HUES64 (cell line): Measurements from ENCODE around the gene ZBTB4.

ENCODE experiments used
- H3K27ac ChIP-seq: 2 replicates; pipeline ENCODE4 v1.7.0; 2013; ENCODE audit warnings: low read depth, low read length, inconsistent platforms
- H3K27me3 ChIP-seq: 2 replicates; pipeline ENCODE4 v1.6.1; 2013; ENCODE audit warnings: mild to moderate bottlenecking, low read length; ENCODE audit not compliant: insufficient read depth
- H3K36me3 ChIP-seq: 2 replicates; pipeline ENCODE4 v1.6.1; 2013; ENCODE audit warnings: mild to moderate bottlenecking, low read length; ENCODE audit not compliant: insufficient read depth
- H3K4me1 ChIP-seq: 2 replicates; pipeline ENCODE4 v1.6.1; 2013; ENCODE audit warnings: mild to moderate bottlenecking, low read length, moderate library complexity; ENCODE audit not compliant: insufficient read depth
- H3K4me3 ChIP-seq: 2 replicates; pipeline ENCODE4 v1.5.1; 2013; ENCODE audit warnings: mild to moderate bottlenecking, low read length, moderate library complexity
- H3K9ac ChIP-seq: 2 replicates; pipeline ENCODE4 v1.6.1; 2013; ENCODE audit warnings: mild to moderate bottlenecking, low read depth, low read length
- H3K9me3 ChIP-seq: 2 replicates; pipeline ENCODE4 v1.6.1; 2013; ENCODE audit warnings: low read depth, low read length; ENCODE audit not compliant: insufficient read depth
- WGBS: fragments of 150-250, 120-280 bp; methylation state at CpG from one replicate; pipeline ENCODE4 v1.1.7; 2013; ENCODE audit warnings: missing lambda C conversion rate; 5-methylcytosine and 5-hydroxymethylcytosine counted together

Gene ZBTB4

DNA sequence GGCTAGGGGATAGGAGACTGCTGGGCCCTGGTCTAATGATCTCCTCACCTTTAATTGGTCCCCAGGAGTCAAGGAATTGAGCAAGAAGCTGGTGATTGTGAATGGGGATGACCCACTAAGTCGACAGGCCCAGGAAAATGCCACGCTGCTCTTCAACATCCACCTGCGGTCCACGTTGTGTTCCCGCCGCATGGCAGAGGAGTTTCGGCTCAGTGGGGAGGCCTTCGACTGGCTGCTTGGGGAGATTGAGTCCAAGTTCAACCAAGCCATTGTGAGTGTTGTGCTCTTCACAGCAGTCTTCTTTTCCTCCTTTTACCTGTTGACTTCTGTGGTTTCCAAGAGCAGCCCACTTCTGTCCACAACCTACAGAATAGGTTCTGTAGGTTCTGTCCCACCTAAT, 24.1 kb upstream of the ZBTB4 start:
- Histone ChIP-seq H3K27ac (no peak overlapping the region), H3K36me3 (peaks cover 99% of the 10 kb centered on the region), H3K9ac (no peak overlapping the region), H3K4me3 (no peak overlapping the region), H3K9me3 (no peaks in the 10 kb centered on the region), H3K4me1 (no peaks in the 10 kb centered on the region), H3K27me3 (no peaks in the 10 kb centered on the region)
- WGBS, result 95% methylated on average over 8 of the region's 8 CpGs

DNA sequence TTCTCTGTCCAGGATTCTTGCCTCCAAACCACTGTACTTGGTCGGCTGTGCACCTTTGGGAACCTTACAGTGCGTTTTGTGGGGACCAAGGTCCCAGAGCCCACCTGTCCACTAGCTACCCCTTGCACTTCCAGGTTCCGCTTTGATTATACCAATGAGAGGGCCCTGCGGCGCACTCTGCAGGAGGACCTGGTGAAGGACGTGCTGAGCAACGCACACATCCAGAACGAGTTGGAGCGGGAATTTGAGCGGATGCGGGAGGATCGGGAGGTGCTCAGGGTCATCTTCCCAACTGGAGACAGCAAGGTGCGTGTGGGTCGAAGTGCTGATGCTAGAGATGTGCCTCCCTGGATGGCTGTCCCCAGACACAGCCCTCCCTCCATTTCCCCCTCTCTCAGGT, 23.6 kb upstream of the ZBTB4 start:
- Histone ChIP-seq H3K27ac (no peak overlapping the region), H3K27me3 (no peaks in the 10 kb centered on the region), H3K4me1 (no peaks in the 10 kb centered on the region), H3K4me3 (no peak overlapping the region), H3K9me3 (no peaks in the 10 kb centered on the region), H3K9ac (no peak overlapping the region), H3K36me3 (peaks cover 99% of the 10 kb centered on the region)
- WGBS, result 94% methylated on average over 14 of the region's 14 CpGs

DNA sequence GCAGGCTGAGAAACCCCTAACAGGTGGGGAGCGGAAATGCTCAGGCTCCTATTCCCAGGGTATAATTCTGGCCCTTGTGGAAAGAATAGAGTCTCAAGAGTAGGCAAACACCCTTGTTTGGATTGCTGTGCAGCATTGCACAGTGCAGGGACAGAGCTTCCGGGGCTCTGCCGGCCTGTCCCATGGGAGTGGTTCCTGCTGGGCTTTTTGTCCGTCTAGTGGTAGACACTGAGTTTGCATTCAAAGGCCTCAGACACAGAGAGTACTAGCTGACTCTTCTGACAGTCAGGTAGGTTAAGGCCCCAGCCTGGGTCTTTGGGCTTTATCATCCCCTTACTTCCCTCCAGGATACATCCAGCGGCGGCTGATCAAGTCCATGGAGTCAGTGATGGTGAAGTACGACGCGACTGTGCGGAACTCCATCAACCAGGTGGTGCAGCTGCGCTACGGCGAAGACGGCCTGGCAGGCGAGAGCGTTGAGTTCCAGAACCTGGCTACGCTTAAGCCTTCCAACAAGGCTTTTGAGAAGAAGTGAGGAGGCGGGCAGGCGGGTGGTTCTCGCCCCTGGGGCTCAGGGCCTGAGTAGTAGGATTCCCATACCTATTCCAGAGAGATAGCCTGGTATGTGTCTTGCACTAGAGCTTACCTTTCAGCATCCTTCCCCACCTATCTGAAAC, 22.9 kb upstream of the ZBTB4 start:
- WGBS, result 94% methylated on average over 20 of the region's 20 CpGs
- H3K27me3 ChIP-seq, result no peaks in the 10 kb centered on the region
- H3K4me1 ChIP-seq, result no peaks in the 10 kb centered on the region
- no peak overlapping the region for H3K27ac ChIP-seq
- H3K36me3 ChIP-seq, result peaks cover 99% of the 10 kb centered on the region
- H3K9ac ChIP-seq, result no peak overlapping the region
- no peaks in the 10 kb centered on the region for H3K9me3 ChIP-seq
- no peak overlapping the region for H3K4me3 ChIP-seq

DNA sequence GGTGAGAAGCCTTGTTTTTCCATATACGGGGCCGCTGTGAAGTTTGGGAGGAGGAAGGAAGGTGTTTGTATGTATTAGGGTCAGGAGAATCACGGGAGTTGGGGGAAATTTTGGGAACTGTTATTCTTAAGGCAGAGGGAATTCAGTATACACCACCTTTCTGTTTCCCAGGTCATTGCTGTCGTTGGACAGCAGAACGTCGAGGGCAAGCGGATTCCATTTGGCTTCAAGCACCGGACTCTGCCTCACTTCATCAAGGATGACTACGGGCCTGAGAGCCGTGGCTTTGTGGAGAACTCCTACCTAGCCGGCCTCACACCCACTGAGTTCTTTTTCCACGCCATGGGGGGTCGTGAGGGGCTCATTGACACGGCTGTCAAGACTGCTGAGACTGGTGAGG, 22.3 kb upstream of the ZBTB4 start:
- WGBS, result 91% methylated on average over 14 of the region's 14 CpGs
- Histone ChIP-seq H3K27me3 (no peaks in the 10 kb centered on the region), H3K9ac (no peak overlapping the region), H3K9me3 (no peaks in the 10 kb centered on the region), H3K4me1 (no peaks in the 10 kb centered on the region), H3K27ac (no peak overlapping the region), H3K36me3 (peaks cover 99% of the 10 kb centered on the region), H3K4me3 (no peak overlapping the region)

GRCh38 chr17:7499161-7499560, 19.7 kb upstream of the ZBTB4 start:
- Histone ChIP-seq H3K4me3 (no peak overlapping the region), H3K36me3 (peaks cover 90% of the 10 kb centered on the region), H3K4me1 (no peaks in the 10 kb centered on the region), H3K27ac (no peak overlapping the region), H3K27me3 (no peaks in the 10 kb centered on the region), H3K9ac (no peak overlapping the region), H3K9me3 (no peaks in the 10 kb centered on the region)
- 93% methylated on average over 11 of the region's 11 CpGs for WGBS

GRCh38 chr17:7497636-7498035, 18.2 kb upstream of the ZBTB4 start:
- Histone ChIP-seq H3K27me3 (no peaks in the 10 kb centered on the region), H3K4me1 (no peaks in the 10 kb centered on the region), H3K9me3 (no peaks in the 10 kb centered on the region), H3K27ac (no peak overlapping the region), H3K9ac (no peak overlapping the region), H3K4me3 (no peak overlapping the region), H3K36me3 (peaks cover 77% of the 10 kb centered on the region)
- 95% methylated on average over 14 of the region's 14 CpGs for WGBS

GRCh38 chr17:7497228-7497627, 17.8 kb upstream of the ZBTB4 start:
- no peak overlapping the region for H3K27ac ChIP-seq
- H3K9ac ChIP-seq, result no peak overlapping the region
- no peaks in the 10 kb centered on the region for H3K4me1 ChIP-seq
- WGBS, result 97% methylated on average over 10 of the region's 10 CpGs
- H3K4me3 ChIP-seq, result no peak overlapping the region
- H3K9me3 ChIP-seq, result no peaks in the 10 kb centered on the region
- peaks cover 73% of the 10 kb centered on the region for H3K36me3 ChIP-seq
- H3K27me3 ChIP-seq, result no peaks in the 10 kb centered on the region

DNA sequence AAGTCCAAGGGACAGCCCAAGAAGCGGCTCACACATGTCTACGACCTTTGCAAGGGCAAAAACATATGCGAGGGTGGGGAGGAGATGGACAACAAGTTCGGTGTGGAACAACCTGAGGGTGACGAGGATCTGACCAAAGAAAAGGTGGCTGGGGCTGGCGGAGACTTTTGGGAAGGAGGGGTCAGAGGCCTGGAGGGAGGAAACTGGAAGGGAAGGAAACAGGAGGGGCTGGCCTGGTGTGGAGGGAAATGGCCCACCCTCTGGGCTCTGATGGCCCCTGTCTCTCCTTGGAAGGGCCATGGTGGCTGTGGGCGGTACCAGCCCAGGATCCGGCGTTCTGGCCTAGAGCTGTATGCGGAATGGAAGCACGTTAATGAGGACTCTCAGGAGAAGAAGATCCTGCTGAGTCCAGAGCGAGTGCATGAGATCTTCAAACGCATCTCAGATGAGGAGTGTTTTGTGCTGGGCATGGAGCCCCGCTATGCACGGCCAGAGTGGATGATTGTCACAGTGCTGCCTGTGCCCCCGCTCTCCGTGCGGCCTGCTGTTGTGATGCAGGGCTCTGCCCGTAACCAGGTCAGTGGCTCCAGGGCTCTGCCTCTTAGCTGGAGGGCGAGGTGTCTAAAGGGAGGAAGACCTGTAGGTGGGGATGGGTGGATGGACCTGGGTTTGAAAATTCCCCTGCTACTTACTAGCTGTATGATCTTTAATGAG, 17.2 kb upstream of the ZBTB4 start:
- Histone ChIP-seq H3K9ac (no peak overlapping the region), H3K27me3 (no peaks in the 10 kb centered on the region), H3K4me3 (no peak overlapping the region), H3K4me1 (no peaks in the 10 kb centered on the region), H3K9me3 (no peaks in the 10 kb centered on the region), H3K27ac (no peak overlapping the region), H3K36me3 (peaks cover 67% of the 10 kb centered on the region)
- 95% methylated on average over 20 of the region's 20 CpGs for WGBS

DNA sequence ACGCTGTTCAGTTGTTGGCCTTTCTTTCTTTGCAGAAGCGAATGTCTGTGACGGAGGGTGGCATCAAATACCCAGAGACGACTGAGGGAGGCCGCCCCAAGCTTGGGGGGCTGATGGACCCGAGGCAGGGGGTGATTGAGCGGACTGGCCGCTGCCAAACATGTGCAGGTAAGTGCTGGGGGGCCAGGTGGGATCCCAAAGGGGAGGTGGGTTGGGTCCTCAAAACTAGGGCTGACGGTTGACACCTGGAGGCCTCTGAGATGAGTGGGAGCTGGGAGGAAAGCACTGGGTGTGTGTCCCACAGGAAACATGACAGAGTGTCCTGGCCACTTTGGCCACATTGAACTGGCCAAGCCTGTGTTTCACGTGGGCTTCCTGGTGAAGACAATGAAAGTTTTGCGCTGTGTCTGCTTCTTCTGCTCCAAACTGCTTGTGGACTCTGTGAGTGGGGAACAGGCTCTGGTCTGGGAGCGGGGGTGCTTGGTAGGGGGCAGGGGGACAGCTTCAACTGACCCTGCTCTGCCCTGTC, 16.5 kb upstream of the ZBTB4 start:
- no peak overlapping the region for H3K9ac ChIP-seq
- no peaks in the 10 kb centered on the region for H3K4me1 ChIP-seq
- H3K36me3 ChIP-seq, result peaks cover 62% of the 10 kb centered on the region
- H3K27ac ChIP-seq, result no peak overlapping the region
- no peaks in the 10 kb centered on the region for H3K27me3 ChIP-seq
- H3K4me3 ChIP-seq, result no peak overlapping the region
- H3K9me3 ChIP-seq, result no peaks in the 10 kb centered on the region
- 96% methylated on average over 12 of the region's 12 CpGs for WGBS

DNA sequence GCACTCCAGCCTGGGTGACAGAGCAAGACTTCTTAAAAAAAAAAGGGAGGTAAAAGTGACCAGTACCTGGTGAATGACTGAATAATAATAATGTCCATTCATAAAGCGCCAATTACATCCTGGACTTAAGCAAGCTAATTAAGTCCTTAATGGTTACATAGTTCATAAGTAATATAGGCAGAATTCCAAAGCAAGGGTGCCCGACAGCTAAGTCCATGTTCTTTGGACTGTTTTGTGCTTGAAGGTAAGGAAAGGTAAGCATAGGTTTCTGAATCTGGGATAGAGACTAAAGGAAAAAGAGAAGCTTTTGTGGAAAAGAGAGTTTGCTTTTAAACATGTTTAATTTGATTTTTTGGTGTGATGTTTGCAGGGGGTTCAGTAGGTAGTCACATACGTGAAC, 14.5 kb upstream of the ZBTB4 start:
- no peak overlapping the region for H3K27ac ChIP-seq
- no peaks in the 10 kb centered on the region for H3K9me3 ChIP-seq
- H3K4me3 ChIP-seq, result no peak overlapping the region
- peaks cover 53% of the 10 kb centered on the region for H3K36me3 ChIP-seq
- no peaks in the 10 kb centered on the region for H3K27me3 ChIP-seq
- 91% methylated on average over 3 of the region's 3 CpGs for WGBS
- H3K9ac ChIP-seq, result no peak overlapping the region
- no peaks in the 10 kb centered on the region for H3K4me1 ChIP-seq

DNA sequence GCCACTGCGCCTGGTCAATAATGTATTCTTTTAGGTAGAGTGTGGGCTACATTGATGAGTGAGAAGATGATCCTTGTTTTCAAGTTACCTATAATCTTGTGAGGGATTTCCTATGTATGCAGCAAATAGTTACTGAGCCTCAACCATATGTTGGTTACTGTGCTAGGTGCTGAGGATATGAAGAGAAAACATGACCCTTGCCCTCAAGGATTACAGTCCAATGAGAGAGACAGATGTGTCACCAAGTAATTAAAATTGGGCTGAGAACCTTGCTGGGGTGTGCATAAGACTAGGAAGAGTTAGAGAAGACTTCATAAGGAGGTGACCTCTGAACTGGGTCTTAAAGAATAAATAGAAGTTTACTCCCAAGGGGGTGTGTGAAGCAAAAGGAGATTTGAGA, 12.2 kb upstream of the ZBTB4 start:
- Histone ChIP-seq H3K9ac (no peak overlapping the region), H3K36me3 (peaks cover 30% of the 10 kb centered on the region), H3K27ac (no peak overlapping the region), H3K4me3 (no peak overlapping the region), H3K4me1 (peaks cover 2% of the 10 kb centered on the region; the same call in 1 of the 2 replicates), H3K9me3 (no peaks in the 10 kb centered on the region), H3K27me3 (no peaks in the 10 kb centered on the region)
- WGBS, result 100% methylated on average over 1 of the region's 1 CpG
